H1 (cell line): Measurements from ENCODE around the gene HNF4A. TPM values are rescaled to one million over a fixed set of nuclear protein-coding genes. Genes with fewer than 3 reads are reported as not detected.

Source experiments
- CTCF ChIA-PET: fragments of 300-600 bp; sonication (Branson Sonifier 250); formaldehyde crosslinking; loops from one replicate; lab custom pipeline; 2021; ENCODE audit not compliant: partially characterized antibody; lab: Charles Lee
- POLR2A ChIA-PET: fragments of 300-600 bp; sonication (Branson Sonifier 250); formaldehyde crosslinking; loops from one replicate; lab custom pipeline; 2021; ENCODE audit warnings: inconsistent platforms; ENCODE audit not compliant: partially characterized antibody; lab: Charles Lee
- DNase-seq, 2 experiments: peaks; one replicate each; pipeline versions ENCODE4 v3.0.0 to v3.0.0-alpha.2; 2010 to 2022; ENCODE audit warnings: low spot score in 2 of 2, low read depth in 1 of 2, mixed read lengths in 1 of 2
- FAIRE-seq: peaks from 2 replicates; lab custom pipeline; 2011; peaks lifted over from hg19 to GRCh38; lab: Jason Lieb, UNC
- H2AFZ ChIP-seq: 2 replicates; pipeline ENCODE4 v1.8.1; 2012; ENCODE audit warnings: low read length, inconsistent platforms
- H2AK5ac ChIP-seq: 2 replicates; pipeline ENCODE4 v1.6.1; 2013; ENCODE audit warnings: low read depth, low read length
- H2BK120ac ChIP-seq: replicated peaks from 2 replicates; pipeline ENCODE3; 2013; ENCODE audit warnings: low read depth, low read length, inconsistent platforms
- H2BK12ac ChIP-seq: 2 replicates; pipeline ENCODE4 v1.6.1; 2013; ENCODE audit warnings: low read depth, low read length
- H2BK15ac ChIP-seq: 2 replicates; pipeline ENCODE4 v1.6.1; 2013; ENCODE audit warnings: low read length
- H2BK20ac ChIP-seq: 2 replicates; pipeline ENCODE4 v1.6.1; 2013; ENCODE audit warnings: low read length
- H2BK5ac ChIP-seq: 2 replicates; pipeline ENCODE4 v1.6.1; 2013; ENCODE audit warnings: low read depth, low read length
- H3K14ac ChIP-seq: 2 replicates; pipeline ENCODE4 v1.6.1; 2013; ENCODE audit warnings: inconsistent platforms; ENCODE audit not compliant: insufficient read length
- H3K18ac ChIP-seq: 2 replicates; pipeline ENCODE4 v1.6.1; 2013; ENCODE audit warnings: low read length; ENCODE audit errors: extremely low read depth
- H3K23ac ChIP-seq: 2 replicates; pipeline ENCODE4 v1.6.1; 2013; ENCODE audit warnings: inconsistent platforms; ENCODE audit not compliant: insufficient read length
- H3K23me2 ChIP-seq: 2 replicates; pipeline ENCODE4 v1.6.1; 2013; ENCODE audit warnings: low read depth, low read length
- H3K27ac ChIP-seq: 2 replicates; pipeline ENCODE4 v1.6.1; 2011; ENCODE audit warnings: low read depth, low read length, inconsistent platforms
- H3K27me3 ChIP-seq, 4 experiments: replicated peaks in 1 of 4; 1 replicate in 1 of 4; 2 replicates in 3 of 4; pipeline versions ENCODE4 v1.6.1 to v1.8.1; 2011 to 2013; ENCODE audit warnings: low read length in 3 of 4, mild to moderate bottlenecking in 3 of 4, inconsistent platforms in 2 of 4, mixed read lengths in 2 of 4, moderate library complexity in 1 of 4; ENCODE audit not compliant: control insufficient read depth in 3 of 4, insufficient read depth in 3 of 4; ENCODE audit errors: extremely low read depth in 1 of 4
- H3K36me3 ChIP-seq, 4 experiments: 2 replicates each; pipeline versions ENCODE4 v1.6.1 to v1.8.1; 2011 to 2013; ENCODE audit warnings: mild to moderate bottlenecking in 4 of 4, low read length in 3 of 4, moderate library complexity in 2 of 4, control low read depth in 1 of 4, inconsistent platforms in 1 of 4; ENCODE audit not compliant: insufficient read depth in 4 of 4, control insufficient read depth in 2 of 4
- H3K4ac ChIP-seq: replicated peaks from 2 replicates; pipeline ENCODE3; 2013; ENCODE audit warnings: low read length, low read depth, mixed read lengths, inconsistent platforms; ENCODE audit not compliant: insufficient read length
- H3K4me1 ChIP-seq, 4 experiments: replicated peaks in 1 of 4; 1 replicate in 1 of 4; 2 replicates in 3 of 4; pipeline versions ENCODE4 v1.6.1 to v1.8.1; 2011 to 2013; ENCODE audit warnings: low read length in 3 of 4, inconsistent platforms in 2 of 4, mixed read lengths in 1 of 4; ENCODE audit not compliant: insufficient read depth in 4 of 4, control insufficient read depth in 3 of 4
- H3K4me2 ChIP-seq, 2 experiments: 2 replicates each; pipeline versions ENCODE4 v1.6.1 to v1.8.1; 2011 to 2013; ENCODE audit warnings: low read depth in 2 of 2, low read length in 2 of 2, control low read depth in 1 of 2, inconsistent platforms in 1 of 2, mild to moderate bottlenecking in 1 of 2; ENCODE audit not compliant: insufficient read depth in 1 of 2
- H3K4me3 ChIP-seq, 4 experiments: fragments of 200-600, 300-600 bp in 1 of 4; sonication (generic), shearing (Covaris generic), sonication (Bioruptor Twin) in 1 of 4; 2 replicates each; pipeline versions ENCODE4 v1.5.1 to v1.8.1; 2011 to 2016; ENCODE audit warnings: low read length in 4 of 4, low read depth in 3 of 4, control low read depth in 2 of 4, inconsistent platforms in 2 of 4, mild to moderate bottlenecking in 2 of 4, mixed read lengths in 1 of 4, moderate library complexity in 1 of 4; ENCODE audit not compliant: insufficient read depth in 2 of 4; ENCODE audit errors: extremely low read depth in 1 of 4
- H3K56ac ChIP-seq: replicated peaks from 2 replicates; pipeline ENCODE3; 2013; ENCODE audit warnings: low read depth, mild to moderate bottlenecking, mixed read lengths, low read length, inconsistent platforms; ENCODE audit not compliant: insufficient read length
- H3K79me1 ChIP-seq: 2 replicates; pipeline ENCODE4 v1.6.1; 2013; ENCODE audit warnings: low read depth, low read length, control low read depth
- H3K79me2 ChIP-seq, 2 experiments: 2 replicates each; pipeline versions ENCODE4 v1.6.1 to v1.8.1; 2012 to 2013; ENCODE audit warnings: low read length in 2 of 2, mild to moderate bottlenecking in 2 of 2, inconsistent platforms in 1 of 2; ENCODE audit not compliant: insufficient read depth in 2 of 2, control insufficient read depth in 1 of 2
- H3K9ac ChIP-seq, 4 experiments: replicated peaks in 1 of 4; 1 replicate in 1 of 4; 2 replicates in 3 of 4; pipeline versions ENCODE4 v1.6.1 to v1.8.1; 2011 to 2013; ENCODE audit warnings: low read depth in 3 of 4, low read length in 3 of 4, control low read depth in 2 of 4, mild to moderate bottlenecking in 2 of 4, moderate library complexity in 2 of 4, inconsistent platforms in 1 of 4; ENCODE audit errors: extremely low read depth in 1 of 4
- H3K9me3 ChIP-seq, 2 experiments: 2 replicates each; pipeline versions ENCODE4 v1.6.1 to v1.8.1; 2012 to 2013; ENCODE audit warnings: mild to moderate bottlenecking in 2 of 2, moderate library complexity in 2 of 2, control low read depth in 1 of 2, inconsistent platforms in 1 of 2, low read depth in 1 of 2, low read length in 1 of 2, mixed read lengths in 1 of 2; ENCODE audit not compliant: insufficient read depth in 2 of 2
- H4K20me1 ChIP-seq, 2 experiments: replicated peaks in 1 of 2; 2 replicates each; pipeline versions ENCODE3 to v1.8.1; 2011 to 2013; ENCODE audit warnings: inconsistent platforms in 2 of 2, low read length in 2 of 2, mild to moderate bottlenecking in 1 of 2; ENCODE audit not compliant: insufficient read depth in 2 of 2, control insufficient read depth in 1 of 2
- H4K5ac ChIP-seq: 2 replicates; pipeline ENCODE4 v1.6.1; 2013; ENCODE audit warnings: low read length, low read depth, mixed read lengths, inconsistent platforms; ENCODE audit not compliant: insufficient read length
- H4K8ac ChIP-seq: 2 replicates; pipeline ENCODE4 v1.8.0; 2013; ENCODE audit warnings: mild to moderate bottlenecking, moderate library complexity, low read length, inconsistent platforms; ENCODE audit not compliant: insufficient read depth; ENCODE audit errors: extremely low read depth
- H4K91ac ChIP-seq: replicated peaks from 2 replicates; pipeline ENCODE3; 2013; ENCODE audit warnings: low read length, mixed read lengths, inconsistent platforms; ENCODE audit not compliant: insufficient read length
- CTBP2 ChIP-seq: IDR thresholded peaks from 2 replicates; pipeline ENCODE4 v1.7.0; 2011; ENCODE audit warnings: borderline replicate concordance, mild to moderate bottlenecking, moderate library complexity, mixed read lengths, low read length; ENCODE audit not compliant: insufficient read depth, insufficient read length
- GABPA ChIP-seq: IDR thresholded peaks from 2 replicates; pipeline ENCODE4 v1.6.1; 2011; ENCODE audit warnings: mild to moderate bottlenecking, low read length, moderate library complexity, borderline replicate concordance; ENCODE audit not compliant: insufficient read depth
- KDM1A ChIP-seq: fragments of 200-600, 300-600 bp; sonication (generic); IDR thresholded peaks from 2 replicates; pipeline ENCODE4 v1.7.1; 2016; ENCODE audit warnings: mild to moderate bottlenecking, low read length, borderline replicate concordance
- SIRT6 ChIP-seq: IDR thresholded peaks from one replicate; pipeline ENCODE4 v1.7.1; 2012; ENCODE audit warnings: low read length, inconsistent platforms
- SRF ChIP-seq: IDR thresholded peaks from 2 replicates; pipeline ENCODE4 v1.6.1; 2011; ENCODE audit warnings: mild to moderate bottlenecking, low read depth, low read length, moderate library complexity
- TAF7 ChIP-seq: optimal IDR thresholded peaks from 2 replicates; pipeline ENCODE3; 2011; ENCODE audit warnings: low read depth, mild to moderate bottlenecking, inconsistent platforms, low read length, moderate library complexity, borderline replicate concordance
- WGBS, 2 experiments: shearing (Covaris generic) in 1 of 2; methylation state at CpG; one replicate each; pipeline versions ENCODE4 v1.1.6 to v1.1.7; 2013 to 2015; ENCODE audit warnings: low lambda C conversion rate in 2 of 2, mixed read lengths in 2 of 2, inconsistent platforms in 1 of 2, low coverage in 1 of 2, missing lambda C conversion rate in 1 of 2; ENCODE audit not compliant: insufficient replicate concordance in 2 of 2, insufficient coverage in 1 of 2, insufficient read length in 1 of 2; ENCODE audit errors: extremely low coverage in 1 of 2, missing lambda C conversion rate in 1 of 2; 5-methylcytosine and 5-hydroxymethylcytosine counted together
- polyA plus RNA-seq, 7 experiments: library from polyadenylated mRNA; depleted of rRNA in 3 of 7; stranded (reverse) in 5 of 7; unstranded in 2 of 7; fragments of >200 nt in 5 of 7; fragments of 200-250 nt in 2 of 7; gene quantifications; 1 replicate in 5 of 7; 2 replicates in 1 of 7; 4 replicates in 1 of 7; pipeline versions ENCODE4 v1.2.1 to v1.2.3, GENCODE V29; 2011 to 2013; ENCODE audit warnings: missing spikeins in 2 of 7, mixed read lengths in 2 of 7
- total RNA-seq: library from RNA; stranded (reverse); fragmentation: NEBNext Ultra II Directional; extraction: Animal tissue kit (Norgen Biotek cat#: 25700); gene quantifications from 2 replicates; pipeline ENCODE4 v1.2.1, GENCODE V29; 2021

Gene HNF4A
- total and polyA plus RNA-seq, 2 of the 8 experiments (the other 6 are each of a cell fraction or from before 2014, with no cell fraction given) = 0.03 TPM; not detected in 1

DNA sequence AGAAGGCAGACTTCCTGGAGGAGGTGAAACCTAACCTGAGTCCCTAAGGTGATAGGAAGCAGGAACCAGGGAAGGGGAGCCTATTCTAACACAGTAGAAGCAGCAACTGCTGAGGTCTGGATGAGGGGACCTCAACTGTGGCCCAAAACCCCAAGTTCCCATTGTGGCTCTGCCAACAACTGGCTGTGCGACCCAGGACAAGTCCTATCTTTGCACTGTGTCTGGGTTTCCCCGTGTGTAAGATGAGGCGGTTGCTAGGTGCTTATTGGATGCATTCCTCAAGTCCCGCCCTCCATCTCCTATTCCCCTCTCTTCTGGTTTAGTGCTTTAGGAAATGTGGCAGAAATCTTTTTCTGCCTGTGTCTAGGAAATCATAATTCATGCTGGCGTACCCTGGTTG lies 68.0 kb downstream of the HNF4A start:
- Histone ChIP-seq H2BK15ac (no peak overlapping the region), H4K20me1 (no peaks in the 10 kb centered on the region), H3K27me3 (0 out of 7 replicates have a peak, but pooled peaks cover 0 to 4% (median 0%) of the 10 kb centered on the region in 4 experiments), H3K4me2 (no peak overlapping the region), H2AFZ (peak overlapping the region; percentile 86), H4K8ac (0 out of 2 replicates have a peak overlapping the region, but pooled peaks have one; percentile 60), H3K4me1 (0 out of 7 replicates have a peak, but pooled peaks cover 0 to 2% (median 0%) of the 10 kb centered on the region in 4 experiments), H2BK12ac (no peak overlapping the region), H4K91ac (no peak overlapping the region), H3K14ac (no peak overlapping the region), H3K27ac (no peak overlapping the region), H4K5ac (no peak overlapping the region), H2BK20ac (no peak overlapping the region), H3K23me2 (peaks cover 2% of the 10 kb centered on the region; the same call in 1 of the 2 replicates), H3K4ac (no peak overlapping the region), H3K23ac (no peak overlapping the region), H3K9ac (no peak overlapping the region), H3K56ac (no peak overlapping the region), H3K18ac (no peak overlapping the region), H3K4me3 (no peak overlapping the region), H3K79me2 (no peaks in the 10 kb centered on the region), H3K79me1 (no peaks in the 10 kb centered on the region), H2BK5ac (no peak overlapping the region), H3K36me3 (no peaks in the 10 kb centered on the region), H2BK120ac (no peak overlapping the region), H3K9me3 (no peaks in the 10 kb centered on the region), H2AK5ac (no peak overlapping the region)
- DNase-seq (no peak), FAIRE-seq (no peak)
- ChIA-PET POLR2A (no interaction called here), CTCF (interaction anchor here (0.9 kb wide), 1 partner anchor 38 kb away, joined by 3 read pairs; no protein-coding TSS in a partner anchor)
- no peak for TF ChIP-seq SRF
- no peak for TF ChIP-seq GABPA
- no peak for TF ChIP-seq KDM1A
- TF ChIP-seq CTBP2 = no peak
- TF ChIP-seq SIRT6 = no peak
- TF ChIP-seq TAF7 = no peak
- 78% methylated on average over 5 of the region's 5 CpGs; no CpG with 5 or more reads in 1 of the 2 experiments for WGBS, 2 experiments
